ENCODE data around the gene ZNF282.

Gene ZNF282

DNA sequence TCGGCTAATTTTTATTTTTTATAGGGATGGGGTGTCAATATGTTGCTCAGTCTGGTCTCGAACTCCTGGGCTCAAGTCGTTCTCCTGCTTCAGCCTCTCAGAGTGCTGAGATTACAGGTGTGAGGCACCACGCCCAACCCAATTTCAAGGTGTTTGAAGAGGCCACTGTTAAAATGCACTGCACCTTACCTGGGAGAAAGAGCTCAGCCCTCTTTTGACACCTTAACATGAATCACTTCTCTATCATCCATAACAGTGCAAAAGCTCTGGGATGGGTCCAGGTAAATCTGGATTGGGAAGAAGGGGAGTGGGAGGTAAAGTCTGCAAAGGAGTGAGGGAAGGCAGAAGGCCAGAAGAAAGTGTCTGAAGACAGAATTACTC lies 557 bp upstream of the ZNF282 start:
- no peak for DNase-seq (ENCODE audit: low read depth)

DNA sequence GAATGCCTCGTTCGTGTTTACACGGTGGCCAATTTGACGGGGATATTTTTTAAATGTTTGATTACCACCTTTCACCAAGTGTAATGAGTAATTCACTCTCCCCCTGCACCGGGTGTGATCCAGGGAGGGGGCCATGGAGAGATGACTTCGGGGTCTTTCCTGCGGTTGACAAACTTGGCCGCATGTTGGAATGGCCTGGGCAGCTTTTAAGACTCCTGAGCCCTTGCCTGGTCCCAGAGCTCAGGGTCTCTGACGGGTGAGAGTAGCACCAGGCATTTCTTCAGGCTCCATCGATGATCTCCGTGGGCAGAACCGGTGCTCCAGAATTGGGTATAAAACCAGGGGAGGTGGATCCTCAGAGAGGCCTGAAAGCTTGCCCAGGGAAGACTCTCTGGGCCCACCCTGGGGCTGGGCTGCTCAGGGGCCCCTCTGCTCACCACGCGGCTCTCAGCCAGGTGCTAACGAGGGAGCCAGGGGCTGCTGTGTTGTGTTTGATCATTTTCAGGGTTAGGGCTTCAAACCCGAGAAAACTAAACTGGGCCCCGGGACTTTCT lies 882 bp downstream of the ZNF282 start:
- no peak for DNase-seq (ENCODE audit: low read depth)

DNA sequence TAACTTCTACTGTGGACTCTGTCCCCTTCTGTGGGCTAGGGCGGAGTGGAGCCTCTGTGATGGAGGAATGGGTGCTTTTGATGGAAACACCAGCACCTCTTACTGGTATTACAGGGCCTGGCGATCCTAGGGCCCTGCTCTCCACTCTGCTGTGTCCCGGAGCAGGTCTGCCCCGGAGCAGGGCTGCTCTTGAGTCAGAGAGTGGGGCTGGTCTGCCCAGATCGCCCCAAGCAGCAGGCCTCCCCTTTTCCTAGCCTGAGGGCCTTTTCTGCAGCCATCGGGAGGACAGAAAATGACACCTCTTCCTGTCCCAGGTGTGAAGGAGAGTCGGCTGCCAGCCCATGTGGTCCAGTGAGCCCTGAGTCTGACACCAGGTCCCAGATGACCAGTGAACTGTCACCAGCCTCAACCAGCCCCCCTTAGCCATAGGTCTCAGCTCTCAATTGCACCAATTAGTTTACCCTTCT lies 1.4 kb downstream of the ZNF282 start:
- no peak for DNase-seq (ENCODE audit: low read depth)

DNA sequence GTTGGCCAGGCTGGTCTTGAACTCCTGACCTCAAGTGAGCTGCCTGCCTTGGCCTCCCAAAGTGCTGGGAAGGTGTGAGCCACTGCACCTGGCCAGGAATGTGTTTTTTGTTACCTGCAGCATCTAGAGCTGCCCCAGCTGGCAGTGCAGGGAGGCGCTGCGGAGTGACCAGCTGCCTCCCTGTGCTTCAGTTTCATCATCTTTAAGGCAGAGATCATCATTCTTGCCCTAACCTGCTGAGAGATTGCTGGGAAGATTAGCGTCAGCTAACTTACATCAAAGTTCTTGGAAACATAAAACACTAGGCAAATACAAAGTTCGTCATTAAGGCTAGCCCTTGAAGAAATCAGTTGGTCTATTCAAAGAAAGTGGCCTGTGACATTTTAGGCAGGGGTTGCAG lies 2.3 kb downstream of the ZNF282 start:
- no peak for DNase-seq (ENCODE audit: low read depth)

DNA sequence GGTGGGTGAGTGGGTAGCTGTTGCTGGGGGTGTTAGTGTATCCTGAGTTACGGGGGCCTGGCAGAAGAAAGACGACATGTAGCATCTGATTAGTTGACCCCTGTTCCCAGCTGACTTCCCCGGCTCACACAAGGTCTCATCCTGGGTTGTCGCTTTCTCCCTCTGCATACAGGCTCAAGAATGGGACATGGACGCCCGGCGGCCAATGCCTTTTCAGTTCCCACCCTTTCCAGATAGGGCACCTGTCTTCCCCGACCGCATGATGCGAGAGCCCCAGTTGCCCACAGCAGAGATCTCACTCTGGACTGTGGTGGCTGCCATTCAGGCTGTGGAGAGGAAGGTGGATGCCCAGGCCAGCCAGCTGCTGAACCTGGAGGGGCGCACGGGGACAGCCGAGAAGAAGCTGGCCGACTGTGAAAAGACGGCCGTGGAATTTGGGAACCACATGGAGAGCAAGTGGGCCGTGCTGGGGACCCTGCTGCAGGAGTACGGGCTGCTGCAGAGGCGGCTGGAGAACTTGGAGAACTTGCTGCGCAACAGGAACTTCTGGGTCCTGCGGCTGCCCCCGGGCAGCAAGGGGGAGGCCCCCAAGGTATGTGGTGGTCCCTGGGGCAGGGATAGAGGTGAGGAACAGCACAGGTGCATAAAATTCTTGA lies 2.9 kb downstream of the ZNF282 start:
- no peak for DNase-seq (ENCODE audit: low read depth)

DNA sequence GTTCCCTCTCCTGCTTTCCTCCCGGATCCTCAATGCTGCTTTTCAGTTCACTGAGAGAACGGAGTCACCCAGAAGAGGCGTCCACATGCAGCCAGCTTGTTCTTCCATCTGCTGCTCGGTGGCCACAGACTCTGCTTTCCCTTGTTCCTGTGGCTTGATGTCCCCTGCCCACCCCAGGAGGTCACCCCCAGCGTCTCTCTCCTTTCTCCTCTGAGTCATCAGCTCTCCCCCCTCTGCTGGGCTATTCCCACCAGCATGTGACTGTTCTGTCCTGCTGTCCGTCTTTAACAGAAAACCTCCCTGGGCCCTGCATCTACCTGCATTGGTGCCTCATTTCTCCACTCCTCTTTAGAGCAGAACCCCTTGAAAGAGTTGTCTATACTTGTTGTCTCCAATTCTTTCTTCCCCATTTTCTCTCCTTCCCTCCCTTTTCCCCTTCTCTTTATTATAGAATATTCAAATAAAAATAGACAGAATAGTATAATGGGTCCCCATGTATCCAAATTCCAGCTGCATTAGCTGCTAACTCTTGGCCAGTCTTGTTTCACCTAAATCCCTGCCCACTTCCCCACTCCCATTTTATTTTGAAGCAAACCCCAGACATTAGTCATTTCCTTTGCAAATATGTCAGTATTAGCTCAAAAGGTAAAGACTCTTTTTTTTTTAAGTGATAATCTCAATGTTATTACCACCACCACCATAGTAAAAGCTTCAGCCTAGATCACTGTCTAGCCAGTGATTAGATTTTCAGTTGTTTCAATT lies 4.1 kb downstream of the ZNF282 start:
- no peak for DNase-seq (ENCODE audit: low read depth)

DNA sequence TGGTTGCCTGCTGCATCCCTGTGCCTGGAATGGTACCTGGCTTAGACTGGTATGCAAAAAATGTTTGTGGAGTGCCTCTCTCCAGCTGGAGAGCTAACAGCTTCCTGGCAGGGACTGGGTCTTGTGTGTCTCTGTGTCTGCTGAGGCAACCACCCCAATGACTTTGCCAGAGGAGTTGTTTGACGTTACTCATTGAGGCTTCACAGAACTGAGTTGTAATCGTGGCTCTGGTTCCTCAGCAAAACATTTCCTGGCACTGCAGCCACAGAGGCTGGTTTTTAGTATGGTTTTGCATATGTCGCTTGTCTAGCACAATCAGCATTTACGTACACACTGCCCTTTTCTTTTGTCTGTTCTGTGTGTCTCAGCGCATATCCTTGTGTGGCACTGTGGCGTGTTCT lies 7.5 kb downstream of the ZNF282 start:
- no peak for DNase-seq (ENCODE audit: low read depth)

DNA sequence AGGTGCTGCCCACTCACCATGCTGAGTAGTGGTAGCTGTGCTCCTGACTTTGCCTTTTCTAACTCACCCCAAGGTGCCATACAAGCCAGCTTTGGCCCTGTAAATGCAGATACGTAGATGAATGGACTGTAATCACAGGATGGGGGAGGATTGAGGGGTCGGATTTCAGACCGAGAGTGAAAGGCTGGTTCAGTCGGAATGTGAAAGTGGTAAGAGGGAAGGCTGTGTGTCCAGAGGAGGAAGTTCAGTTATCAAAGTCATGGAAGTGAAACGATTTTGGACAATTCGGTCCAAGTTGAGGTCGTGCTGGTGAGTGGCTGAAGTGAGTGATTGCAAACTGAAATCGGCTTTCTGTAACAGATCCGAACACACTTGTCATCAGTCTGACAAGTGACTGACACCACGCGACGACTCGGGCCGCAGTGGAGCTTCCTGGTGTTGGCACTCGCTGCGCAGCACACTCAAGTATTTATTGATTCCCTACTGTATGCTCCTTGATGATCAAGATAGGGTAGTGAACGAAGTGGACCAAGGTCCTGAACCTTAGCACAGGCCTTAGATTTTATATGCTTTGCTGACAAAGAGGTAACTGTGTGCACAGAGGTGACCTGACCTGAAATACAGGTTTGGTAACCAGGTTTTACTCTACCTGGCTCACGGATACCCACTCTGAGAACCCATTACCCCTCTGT lies 10.5 kb downstream of the ZNF282 start:
- DNase-seq (ENCODE audit: low read depth): no peak

DNA sequence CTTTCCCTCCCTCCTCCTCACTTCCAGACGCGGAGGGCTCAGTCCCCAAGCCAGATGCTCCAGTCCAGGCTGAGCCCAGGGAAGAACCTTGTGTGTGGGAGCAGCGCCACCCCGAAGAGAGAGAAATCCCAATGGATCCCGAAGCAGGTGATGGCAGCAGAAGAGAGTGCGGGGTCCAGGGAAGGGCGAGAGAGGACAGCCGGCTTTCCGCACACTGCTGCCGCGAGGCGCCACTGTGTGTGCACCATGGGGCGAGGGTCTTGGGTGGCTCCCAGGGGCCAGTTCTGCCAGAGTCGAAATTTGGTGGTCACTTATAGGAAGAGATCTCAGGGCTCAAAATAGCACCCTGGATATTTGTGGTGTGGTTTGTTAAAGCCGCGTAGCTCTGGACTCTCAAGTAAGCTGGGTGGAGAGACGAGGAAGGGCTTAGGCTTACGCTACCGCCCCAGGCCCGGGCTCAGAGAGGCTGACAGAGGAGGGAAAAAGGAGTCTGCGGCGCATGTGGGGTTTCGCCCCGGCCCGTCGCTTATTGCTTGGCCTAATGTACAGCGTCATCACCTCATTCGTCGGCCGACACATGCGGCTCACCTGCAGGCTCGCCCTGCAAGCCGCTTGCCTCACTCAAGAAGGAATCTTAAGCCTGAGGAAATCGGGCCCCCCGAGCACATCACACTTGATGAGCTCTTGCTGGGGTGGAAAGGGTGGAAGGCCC lies 12.1 kb downstream of the ZNF282 start:
- no peak for DNase-seq (ENCODE audit: low read depth)

DNA sequence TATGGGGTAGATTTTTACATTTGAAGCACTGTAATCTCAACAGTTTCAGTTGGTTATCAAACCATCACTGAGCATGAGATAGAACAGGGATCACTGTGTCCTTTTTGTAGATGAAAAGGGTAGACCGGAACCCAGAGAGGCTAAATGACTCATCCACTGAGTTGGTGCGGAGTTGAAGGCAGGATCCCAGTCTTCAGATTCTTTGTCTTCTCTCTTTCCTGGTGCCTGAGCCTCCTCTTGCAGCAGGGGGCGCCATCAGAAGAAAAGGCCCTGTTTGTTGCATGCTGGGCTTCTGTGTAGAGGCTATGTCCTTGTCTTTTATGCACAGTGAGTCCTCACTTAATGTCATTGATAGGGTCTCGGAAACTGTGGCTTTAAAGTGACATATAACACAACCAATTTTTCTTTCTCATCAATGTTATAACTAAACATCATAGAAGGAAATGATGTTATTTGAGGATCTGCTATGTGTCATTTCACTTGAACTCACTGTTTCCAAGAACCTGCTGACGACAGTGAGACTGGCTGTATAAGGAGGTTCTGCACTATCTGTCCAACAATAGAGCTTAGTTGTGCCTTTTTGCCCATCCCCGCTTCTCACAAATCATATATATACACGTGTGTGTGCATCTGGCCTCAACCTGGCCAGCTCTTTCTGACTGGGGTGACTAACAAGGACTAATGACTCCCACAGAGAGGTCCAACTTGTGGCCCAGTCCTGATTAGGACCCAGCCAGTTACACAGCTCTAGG lies 14.3 kb downstream of the ZNF282 start:
- DNase-seq (ENCODE audit: low read depth): peak; percentile 51

DNA sequence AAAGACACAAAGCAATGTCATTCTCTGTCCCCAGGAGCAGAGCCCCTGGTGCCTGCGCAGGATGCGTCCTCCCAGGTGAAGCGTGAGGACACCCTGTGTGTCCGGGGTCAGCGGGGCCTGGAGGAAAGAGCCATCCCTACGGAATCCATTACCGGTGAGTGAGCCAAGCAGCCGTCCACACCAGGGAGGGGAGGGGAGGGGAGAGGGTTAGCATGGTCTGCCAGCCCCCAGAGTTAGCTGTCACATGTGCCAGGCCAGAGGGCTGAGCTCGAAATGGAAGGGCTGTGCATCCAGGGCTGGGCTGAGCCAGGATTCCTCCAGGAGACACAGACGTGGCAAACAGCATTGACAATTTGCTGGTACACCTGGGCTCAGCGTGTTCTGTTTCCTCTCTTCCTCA lies 15.2 kb downstream of the ZNF282 start:
- no peak for DNase-seq (ENCODE audit: low read depth)

DNA sequence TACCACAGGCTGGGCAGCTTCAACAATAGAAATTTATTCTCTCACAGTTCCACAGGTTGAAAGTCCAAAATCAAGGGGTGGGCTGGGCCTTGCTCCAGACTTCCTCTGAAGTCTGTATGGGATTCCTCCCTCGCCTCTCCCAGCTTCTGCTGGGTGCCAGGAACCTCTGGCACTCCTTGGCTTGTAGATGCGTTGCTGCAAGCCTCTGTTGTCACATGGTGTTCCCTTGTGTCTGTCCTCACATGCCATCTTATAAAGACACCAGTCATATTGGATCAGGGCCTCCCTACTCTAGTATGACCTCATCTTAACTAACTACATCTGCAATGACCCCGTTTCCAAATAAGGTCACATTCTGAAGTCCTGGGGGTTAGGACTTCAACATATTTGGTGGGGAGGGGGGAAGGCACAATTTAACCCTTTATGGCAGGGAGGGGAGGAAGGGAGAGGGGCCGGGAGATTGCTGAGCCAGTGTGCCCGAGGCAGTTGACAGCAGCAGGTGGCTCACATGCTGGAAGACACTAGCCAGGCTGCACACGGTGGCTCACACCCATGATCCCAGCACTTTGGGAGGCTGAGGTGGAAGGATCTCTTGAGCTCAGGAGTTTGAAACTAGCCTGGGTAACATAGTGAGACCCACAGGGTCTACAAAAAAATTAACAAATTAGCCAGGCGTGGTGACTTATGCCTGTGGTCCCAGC lies 18.8 kb downstream of the ZNF282 start:
- no peak for DNase-seq (ENCODE audit: low read depth)

DNA sequence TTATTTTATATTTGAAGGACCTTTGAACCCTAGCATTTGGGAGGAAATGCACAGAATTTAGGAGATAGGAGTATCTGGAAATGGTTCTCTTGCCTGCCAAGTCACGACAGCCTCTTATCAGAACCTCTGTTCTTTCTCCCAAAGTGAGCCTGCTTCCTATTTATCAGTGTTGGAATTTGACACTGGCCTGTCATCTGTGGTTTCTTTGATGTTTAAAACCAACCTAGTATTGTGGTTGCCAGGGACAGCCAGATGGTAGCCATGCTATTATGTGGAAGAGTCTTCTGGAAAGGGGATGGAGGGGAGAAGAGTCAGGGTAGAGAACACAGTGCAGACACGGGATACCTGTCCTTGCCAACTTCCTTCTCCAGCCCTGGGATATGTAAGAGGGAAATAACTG lies 21.1 kb downstream of the ZNF282 start:
- no peak for DNase-seq (ENCODE audit: low read depth)

DNA sequence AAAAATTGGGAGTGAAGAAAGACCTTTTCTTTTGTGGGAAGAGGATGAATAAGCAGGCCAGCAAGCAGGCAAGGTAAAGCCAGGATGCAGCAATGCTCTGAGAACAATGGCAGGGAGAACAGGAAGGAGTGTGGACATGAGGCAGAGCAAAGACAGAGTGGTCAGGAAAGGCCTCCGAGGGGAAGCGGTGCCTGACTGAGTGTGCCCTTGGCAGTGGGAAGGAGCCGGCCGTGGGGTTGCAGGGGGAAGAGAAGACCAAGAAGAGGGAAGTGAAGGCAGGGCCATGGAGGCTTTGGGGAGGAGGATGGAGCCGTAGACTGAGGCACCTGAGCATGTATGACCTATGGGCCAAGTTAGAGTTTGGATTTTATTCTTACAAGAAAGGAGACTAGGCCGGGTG lies 22.2 kb downstream of the ZNF282 start:
- no peak for DNase-seq (ENCODE audit: low read depth)

DNA sequence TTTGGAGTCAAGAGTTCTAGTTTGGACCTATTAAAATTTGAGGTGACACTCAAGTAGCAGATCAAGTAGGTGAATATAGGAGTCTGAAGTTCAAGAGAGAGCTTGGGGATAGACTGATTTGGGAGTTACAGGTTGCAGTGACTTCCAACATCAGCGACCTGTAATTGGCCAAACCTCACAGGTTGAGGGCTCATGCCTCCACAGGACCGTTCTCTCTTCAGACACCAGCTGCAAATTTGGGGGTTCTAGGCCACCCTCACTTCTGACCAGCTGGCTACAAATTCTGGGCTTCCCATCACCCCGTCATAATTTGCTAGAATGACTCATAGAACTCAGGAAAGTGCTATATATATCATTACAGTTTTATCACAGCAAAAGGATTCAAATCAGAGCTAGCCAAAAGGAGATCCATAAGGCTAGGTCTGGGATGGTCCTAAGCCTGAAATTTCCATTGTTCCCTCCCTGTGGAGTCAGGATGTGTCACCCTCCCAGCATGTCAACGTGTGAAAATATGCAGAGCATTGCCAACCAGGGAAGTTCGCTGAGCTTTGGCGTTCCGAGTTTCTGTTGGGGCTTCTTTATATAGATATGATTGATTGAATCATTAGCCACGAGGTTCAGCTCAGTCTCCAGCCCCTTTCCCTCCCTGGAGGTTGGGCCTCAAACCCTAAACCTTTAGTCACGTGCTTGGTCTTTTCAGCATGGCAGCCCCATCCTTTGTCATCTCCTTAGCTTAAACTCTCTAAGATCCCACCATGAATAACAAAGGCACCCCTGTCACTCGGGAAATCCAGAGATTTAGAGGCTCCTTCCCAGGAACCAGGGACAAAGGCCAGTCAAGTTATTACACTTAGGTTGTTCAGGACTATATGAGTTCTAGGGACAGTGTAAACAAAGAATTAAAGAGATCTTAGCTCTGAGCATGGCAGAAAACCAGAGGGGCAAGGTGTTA lies 23.4 kb downstream of the ZNF282 start:
- no peak for DNase-seq (ENCODE audit: low read depth)

DNA sequence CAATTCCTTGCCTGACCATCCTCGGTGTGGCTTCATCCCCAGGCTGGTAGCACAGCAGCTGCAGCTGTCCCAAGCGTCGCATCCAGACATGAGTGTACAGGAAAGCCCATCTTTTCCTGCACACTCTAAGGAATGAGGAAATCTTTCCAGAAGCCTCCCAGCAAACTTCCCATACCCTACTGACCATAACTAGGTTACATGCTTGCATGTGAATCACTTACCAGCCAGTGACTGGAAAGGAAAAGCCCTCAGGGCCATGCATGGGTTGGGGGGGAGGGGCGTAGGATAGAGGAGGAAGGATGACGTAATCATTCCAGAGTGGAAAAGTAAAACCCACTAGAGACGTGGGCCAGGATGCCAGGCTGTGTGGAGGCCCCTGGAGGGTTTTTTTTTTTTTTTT lies 25.2 kb downstream of the ZNF282 start:
- no peak for DNase-seq (ENCODE audit: low read depth)

DNA sequence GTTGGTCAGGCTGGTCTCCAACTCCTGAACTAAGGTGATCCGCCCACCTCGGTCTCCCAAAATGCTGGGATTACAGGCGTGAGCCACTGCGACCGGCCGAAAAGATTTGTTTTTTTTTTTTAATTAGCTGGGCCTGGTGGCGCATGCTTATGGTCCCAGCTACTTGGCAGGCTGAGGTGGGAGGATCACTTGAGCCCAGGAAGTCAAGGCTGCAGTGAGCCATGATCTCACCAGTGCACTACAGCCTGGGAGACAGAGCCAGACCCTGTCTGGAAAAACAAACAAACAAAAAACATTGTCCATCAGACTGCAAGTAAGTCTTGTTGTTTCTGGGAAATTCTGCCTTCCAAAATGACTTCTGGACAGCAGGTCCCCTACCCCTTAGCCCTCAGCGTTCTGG lies 27.8 kb downstream of the ZNF282 start:
- no peak for DNase-seq (ENCODE audit: low read depth)

DNA sequence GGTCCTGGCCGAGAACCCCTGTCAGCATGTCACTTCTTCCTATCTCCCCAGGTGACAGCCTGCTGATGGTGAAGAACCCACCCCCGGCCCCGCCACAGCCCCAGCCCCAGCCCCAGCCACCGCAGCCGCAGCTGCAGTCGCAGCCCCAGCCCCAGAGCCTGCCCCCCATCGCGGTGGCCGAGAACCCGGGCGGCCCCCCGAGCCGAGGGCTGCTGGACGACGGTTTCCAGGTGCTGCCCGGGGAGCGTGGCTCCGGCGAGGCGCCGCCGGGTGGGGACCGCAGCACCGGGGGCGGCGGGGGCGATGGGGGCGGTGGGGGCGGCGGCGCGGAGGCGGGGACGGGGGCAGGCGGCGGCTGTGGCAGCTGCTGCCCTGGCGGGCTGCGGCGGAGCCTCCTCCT lies 28.4 kb downstream of the ZNF282 start:
- no peak for DNase-seq (ENCODE audit: low read depth)

DNA sequence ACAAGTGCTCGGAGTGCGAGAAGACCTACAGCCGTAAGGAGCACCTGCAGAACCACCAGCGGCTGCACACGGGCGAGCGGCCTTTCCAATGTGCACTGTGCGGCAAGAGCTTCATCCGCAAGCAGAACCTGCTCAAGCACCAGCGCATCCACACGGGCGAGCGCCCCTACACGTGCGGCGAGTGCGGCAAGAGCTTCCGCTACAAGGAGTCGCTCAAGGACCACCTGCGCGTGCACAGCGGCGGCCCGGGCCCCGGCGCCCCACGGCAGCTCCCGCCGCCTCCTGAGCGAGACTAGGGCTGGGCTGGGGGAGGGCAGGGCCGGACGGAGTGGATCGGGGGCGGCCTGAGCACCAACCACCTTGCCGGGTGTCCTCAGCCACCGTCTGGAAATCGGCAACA lies 29.0 kb downstream of the ZNF282 start:
- DNase-seq (ENCODE audit: low read depth): no peak

DNA sequence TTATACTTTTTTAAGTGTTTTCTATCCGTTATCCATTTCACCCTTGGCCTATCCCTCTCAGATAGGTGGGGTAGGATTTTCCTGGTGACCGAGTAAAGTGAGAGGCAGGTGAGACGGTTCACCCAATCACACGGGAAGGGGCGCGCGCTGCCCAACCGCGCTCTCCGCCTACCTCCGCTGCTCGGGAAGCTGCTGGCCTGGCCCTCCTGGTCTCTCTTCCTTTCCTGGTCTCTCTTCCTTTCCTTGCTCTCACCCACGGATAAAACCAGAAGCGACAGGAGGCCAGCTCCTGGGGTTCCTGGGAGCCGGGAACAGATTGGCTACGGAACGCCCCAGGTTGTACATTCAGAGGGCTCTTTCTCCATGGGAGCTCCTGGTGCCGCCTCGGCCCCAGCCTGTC lies 29.8 kb downstream of the ZNF282 start:
- DNase-seq (ENCODE audit: low read depth): no peak
